Testis (tissue), 2 donors: ENCODE results near the gene HLA-E.

Experiments used
- CTCF ChIP-seq, 3 experiments: fragments of 450-650 bp in 2 of 3; fragments of 200-600 bp in 1 of 3; sonication (generic) in 1 of 3; IDR thresholded peaks; one replicate each; pipeline ENCODE4 v1.5.1; 2016 to 2019; ENCODE audit warnings: antibody characterized with exemption in 3 of 3, mild to moderate bottlenecking in 2 of 3, moderate library complexity in 1 of 3
- POLR2A ChIP-seq: fragments of 450-650 bp; IDR thresholded peaks from one replicate; pipeline ENCODE4 v1.6.1; 2017; ENCODE audit warnings: antibody characterized with exemption, mild to moderate bottlenecking, moderate library complexity

DNA sequence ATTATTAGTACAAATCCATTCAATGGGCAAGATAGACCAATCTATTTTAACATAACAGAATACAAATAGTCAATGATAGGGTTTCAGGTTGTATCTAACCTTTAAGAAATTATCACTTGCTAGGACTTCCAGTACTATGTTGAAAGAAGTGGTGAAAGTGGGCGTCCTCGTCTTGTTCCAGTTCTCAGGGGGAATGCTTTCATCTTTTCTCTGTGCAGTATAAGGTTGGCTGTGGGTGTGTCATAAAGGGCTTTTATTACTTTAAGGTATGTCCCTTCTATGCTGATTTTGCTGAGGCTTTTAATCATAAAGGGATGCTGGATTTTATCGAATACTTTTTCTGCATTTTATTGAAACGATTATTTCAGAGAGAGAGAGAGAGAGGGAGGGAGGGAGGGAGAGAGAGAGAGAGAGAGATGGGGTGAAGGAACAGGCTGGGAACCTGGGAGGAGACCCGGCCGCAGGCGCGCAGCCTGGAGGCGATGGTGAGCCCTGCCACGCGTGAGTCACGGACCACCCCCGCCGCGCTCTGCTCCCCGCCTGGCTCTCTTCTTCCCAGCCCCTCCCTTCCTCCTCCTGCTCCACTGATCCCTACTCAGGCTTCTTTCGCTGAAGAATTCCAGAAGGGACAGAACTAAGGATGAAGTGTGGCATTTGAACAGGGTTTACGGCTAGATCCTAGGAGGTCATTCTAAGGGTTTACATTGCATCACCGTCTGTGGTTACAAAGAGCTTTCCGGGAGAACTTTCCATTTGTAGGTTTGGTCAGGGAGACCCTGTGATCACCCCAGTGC is 45.5 kb upstream of the HLA-E start:
- no peak for TF ChIP-seq POLR2A
- no peak for TF ChIP-seq CTCF (IDR thresholded peaks at IDR 0.05)
